Middle frontal gyrus (tissue), 1 donor: ENCODE results near the gene TBC1D1.
A peak's percentile ranks its signal among the peaks of the same experiment; 100 is the strongest.

ENCODE experiments used
- DNase-seq: peaks from one replicate; pipeline ENCODE4 v3.0.0-alpha.2; 2015; ENCODE audit warnings: low spot score; ENCODE audit errors: extremely low spot score

The TBC1D1 gene

GRCh38 chr4:38045289-38045988, 154.6 kb downstream of the TBC1D1 start:
- DNase-seq, result no peak

- DNase-seq, result no peak
These were observed 156.0 kb downstream of the TBC1D1 start for GRCh38 chr4:38046727-38047489.

GRCh38 chr4:38049545-38050170, 158.8 kb downstream of the TBC1D1 start:
- DNase-seq, result no peak

- no peak for DNase-seq
These were observed 159.9 kb downstream of the TBC1D1 start for GRCh38 chr4:38050560-38051350.

GRCh38 chr4:38055566-38055965, 164.7 kb downstream of the TBC1D1 start:
- no peak for DNase-seq

GRCh38 chr4:38056011-38056685, 165.3 kb downstream of the TBC1D1 start:
- DNase-seq, result no peak

GRCh38 chr4:38058151-38058550, 167.3 kb downstream of the TBC1D1 start:
- no peak for DNase-seq

- no peak for DNase-seq
These were observed 170.0 kb downstream of the TBC1D1 start for GRCh38 chr4:38060829-38061431.

GRCh38 chr4:38062088-38062775, 171.3 kb downstream of the TBC1D1 start:
- peak; percentile 59 for DNase-seq

GRCh38 chr4:38062776-38063097, 171.9 kb downstream of the TBC1D1 start:
- no peak for DNase-seq

GRCh38 chr4:38065176-38065575, 174.3 kb downstream of the TBC1D1 start:
- no peak for DNase-seq

- no peak for DNase-seq
These were observed 175.0 kb downstream of the TBC1D1 start for GRCh38 chr4:38065900-38066299.

- DNase-seq, result no peak
These were observed 176.6 kb downstream of the TBC1D1 start for GRCh38 chr4:38067499-38067898.

- no peak for DNase-seq
These were observed 177.2 kb downstream of the TBC1D1 start for GRCh38 chr4:38068107-38068506.

GRCh38 chr4:38069271-38069760, 178.4 kb downstream of the TBC1D1 start:
- no peak for DNase-seq

- no peak for DNase-seq
These were observed 181.0 kb downstream of the TBC1D1 start for GRCh38 chr4:38071801-38072431.

- DNase-seq, result no peak
These were observed 181.7 kb downstream of the TBC1D1 start for GRCh38 chr4:38072578-38072977.

GRCh38 chr4:38073596-38074234, 182.8 kb downstream of the TBC1D1 start:
- DNase-seq, result no peak
